Sigmoid colon (tissue), 7 donors: Measurements from ENCODE around the gene TOX2. TPM values are rescaled to one million over a fixed set of nuclear protein-coding genes. Genes with fewer than 3 reads are reported as not detected.

Experiments
- DNase-seq: peaks from one replicate; pipeline ENCODE4 v3.0.0-alpha.2; 2019
- H3K27ac ChIP-seq, 4 donors: fragments of 200-600 bp; sonication (generic); one replicate each; pipeline ENCODE4 v1.5.1; 2016 to 2019; ENCODE audit warnings: mild to moderate bottlenecking in 1 of 4
- H3K27me3 ChIP-seq, 3 donors: fragments of 200-600 bp; sonication (generic); one replicate each; pipeline ENCODE4 v1.5.1; 2019; ENCODE audit warnings: mild to moderate bottlenecking in 1 of 3
- H3K36me3 ChIP-seq, 4 donors: fragments of 200-600 bp; sonication (generic); one replicate each; pipeline ENCODE4 v1.5.1; 2016 to 2019
- H3K4me1 ChIP-seq, 4 donors: fragments of 200-600 bp; sonication (generic); one replicate each; pipeline ENCODE4 v1.5.1; 2017 to 2019
- H3K4me3 ChIP-seq, 4 donors: fragments of 200-600 bp; sonication (generic); one replicate each; pipeline ENCODE4 v1.5.1; 2017 to 2019; ENCODE audit warnings: mild to moderate bottlenecking in 2 of 4, moderate library complexity in 1 of 4
- H3K9me3 ChIP-seq, 4 donors: fragments of 200-600 bp in 3 of 4; sonication (generic) in 3 of 4; one replicate each; pipeline versions ENCODE4 v1.5.1 to v1.6.1; 2013 to 2019
- CTCF ChIP-seq, 4 experiments: fragments of 450-650 bp in 3 of 4; fragments of 200-600 bp in 1 of 4; IDR thresholded peaks; one replicate each; pipeline ENCODE4 v1.5.1; 2016 to 2019; ENCODE audit warnings: antibody characterized with exemption in 4 of 4, mild to moderate bottlenecking in 3 of 4, moderate library complexity in 2 of 4
- EP300 ChIP-seq, 4 donors: sonication (generic); formaldehyde crosslinking; IDR thresholded peaks; one replicate each; pipeline ENCODE4 v1.6.1; 2017; ENCODE audit warnings: antibody characterized with exemption in 4 of 4
- POLR2A ChIP-seq, 2 donors: fragments of 450-650 bp; IDR thresholded peaks; one replicate each; pipeline ENCODE4 v1.6.1; 2016; ENCODE audit warnings: antibody characterized with exemption in 2 of 2, mild to moderate bottlenecking in 2 of 2, moderate library complexity in 2 of 2
- POLR2AphosphoS5 ChIP-seq, 4 donors: sonication (generic); formaldehyde crosslinking; IDR thresholded peaks; one replicate each; pipeline ENCODE4 v1.6.1; 2017; ENCODE audit warnings: antibody characterized with exemption in 4 of 4
- WGBS, 2 donors: extraction: QIAGEN DNeasy Blood & Tissue Kit; methylation state at CpG; one replicate each; pipeline ENCODE4 v1.1.7; 2013; 5-methylcytosine and 5-hydroxymethylcytosine counted together
- intact Hi-C: fragments of 100-400 bp; cut with DNase I; formaldehyde crosslinking; loops from one replicate; pipeline ENCODE4 v1.15.1; 2023
- polyA plus RNA-seq, 3 donors: library from polyadenylated mRNA; stranded (reverse); fragments of 200-250 nt; gene quantifications; one replicate each; pipeline ENCODE4 v1.2.3, GENCODE V29; 2013
- total RNA-seq, 4 donors: library from RNA; depleted of rRNA; stranded (reverse); fragments of >200 nt; gene quantifications; one replicate each; pipeline ENCODE4 v1.1.0, GENCODE V29; 2016
- donor health status: healthy with polysubstance abuse.
- donor health status: Bipolar disorder and iron deficiency.
- donor health status: healthy.

Gene TOX2
- total and polyA plus RNA-seq, 7 donors: 0.27 to 8.1 (median 1.7) TPM

- no peaks in the 10 kb centered on the region for H3K9me3 ChIP-seq
- no peak overlapping the region for H3K27ac ChIP-seq
- H3K36me3 ChIP-seq: no peaks in the 10 kb centered on the region
- H3K4me1 ChIP-seq: peaks cover 0 to 8% (median 6%) of the 10 kb centered on the region in 4 donors
- 64 to 70% methylated on average over 6 of the region's 6 CpGs for WGBS, 2 donors
- no peak for TF ChIP-seq POLR2A (IDR thresholded peaks at IDR 0.05)
- TF ChIP-seq CTCF (IDR thresholded peaks at IDR 0.05): no peak
- no peak for TF ChIP-seq POLR2AphosphoS5 (IDR thresholded peaks at IDR 0.05)
- no peak for TF ChIP-seq EP300 (IDR thresholded peaks at IDR 0.05)
- no peaks in the 10 kb centered on the region for H3K27me3 ChIP-seq
- no peak for DNase-seq
- intact Hi-C loops: no loop called here
- H3K4me3 ChIP-seq: no peak overlapping the region
Measured at GRCh38 chr20:44072384-44072783, 157.7 kb downstream of the TOX2 start.

- intact Hi-C loops: no loop called here
- H3K9me3 ChIP-seq: no peaks in the 10 kb centered on the region
- H3K36me3 ChIP-seq: no peaks in the 10 kb centered on the region
- no peak overlapping the region for H3K27ac ChIP-seq
- H3K4me3 ChIP-seq: no peak overlapping the region
- H3K27me3 ChIP-seq: no peaks in the 10 kb centered on the region
- no peak for DNase-seq
- WGBS, 2 donors: 75 to 91% methylated on average over 16 of the region's 16 CpGs
- H3K4me1 ChIP-seq: peaks cover 0 to 8% (median 6%) of the 10 kb centered on the region in 4 donors
- TF ChIP-seq POLR2A (IDR thresholded peaks at IDR 0.05): no peak
- no peak for TF ChIP-seq EP300 (IDR thresholded peaks at IDR 0.05)
- no peak for TF ChIP-seq POLR2AphosphoS5 (IDR thresholded peaks at IDR 0.05)
- no peak for TF ChIP-seq CTCF (IDR thresholded peaks at IDR 0.05)
Measured at GRCh38 chr20:44073011-44073674, 158.5 kb downstream of the TOX2 start.

GRCh38 chr20:44073675-44074071 lies 159.0 kb downstream of the TOX2 start:
- no peaks in the 10 kb centered on the region for H3K36me3 ChIP-seq
- 85 to 92% methylated on average over 6 of the region's 6 CpGs for WGBS, 2 donors
- no peak overlapping the region for H3K4me3 ChIP-seq
- no peak for DNase-seq
- no peak overlapping the region for H3K27ac ChIP-seq
- H3K4me1 ChIP-seq: peaks cover 0 to 8% (median 6%) of the 10 kb centered on the region in 4 donors
- H3K9me3 ChIP-seq: no peaks in the 10 kb centered on the region
- no peaks in the 10 kb centered on the region for H3K27me3 ChIP-seq
- intact Hi-C loops: no loop called here
- TF ChIP-seq POLR2AphosphoS5 (IDR thresholded peaks at IDR 0.05) (no peak), CTCF (IDR thresholded peaks at IDR 0.05) (no peak), POLR2A (IDR thresholded peaks at IDR 0.05) (no peak), EP300 (IDR thresholded peaks at IDR 0.05) (no peak)

- Histone ChIP-seq H3K36me3 (no peaks in the 10 kb centered on the region), H3K27me3 (no peaks in the 10 kb centered on the region), H3K4me1 (peaks cover 0 to 8% (median 6%) of the 10 kb centered on the region in 4 donors), H3K4me3 (no peak overlapping the region), H3K9me3 (no peaks in the 10 kb centered on the region), H3K27ac (peak overlapping the region in 1 of 4 donors; percentile 35)
- WGBS, 2 donors: 85% methylated on average over 12 of the region's 12 CpGs
- DNase-seq: no peak
- no peak for TF ChIP-seq POLR2A (IDR thresholded peaks at IDR 0.05)
- peak in 1 of 4 donors; percentile 28 for TF ChIP-seq POLR2AphosphoS5 (IDR thresholded peaks at IDR 0.05)
- intact Hi-C loops: no loop called here
Measured at GRCh38 chr20:44074252-44075151, 159.8 kb downstream of the TOX2 start.
